DOHH2 (cell line): Measurements from ENCODE around the gene P4HA1.

Source experiments
- CTCF ChIP-seq: fragments of 200-600 bp; sonication (generic); IDR thresholded peaks from one replicate; pipeline ENCODE4 v1.5.1; 2014; ENCODE audit warnings: antibody characterized with exemption, mild to moderate bottlenecking, low read depth, low read length; ENCODE audit not compliant: poor library complexity, severe bottlenecking
- EZH2phosphoT487 ChIP-seq: fragments of 200-600 bp; sonication (generic); IDR thresholded peaks from 2 replicates; pipeline ENCODE4 v1.6.1; 2017; ENCODE audit warnings: borderline replicate concordance, mild to moderate bottlenecking, antibody characterized with exemption, low read length, moderate library complexity, mixed read lengths

- no peak for TF ChIP-seq CTCF
- TF ChIP-seq EZH2phosphoT487, result no peak
Measured at GRCh38 chr10:73095481-73096021, 1.1 kb downstream of the P4HA1 start.
